HepG2 (cell line): ENCODE data around the gene LDLRAD4. TPM values are rescaled to one million over a fixed set of nuclear protein-coding genes. Genes with fewer than 3 reads are reported as not detected.

ENCODE experiments used
- CBX2 ChIP-seq, 2 experiments: fragments of 200-600 bp in 1 of 2; sonication (generic); formaldehyde crosslinking in 1 of 2; IDR thresholded peaks; 2 replicates each; pipeline versions ENCODE4 v1.7.0 to v1.8.1; 2018 to 2022; ENCODE audit warnings: low read depth in 2 of 2, low read length in 1 of 2, mild to moderate bottlenecking in 1 of 2, missing genetic modification reagents in 1 of 2
- CENPT ChIP-seq: sonication (generic); formaldehyde crosslinking; IDR thresholded peaks from 2 replicates; pipeline ENCODE4 v1.8.0; 2022; ENCODE audit warnings: low read depth, mild to moderate bottlenecking, moderate library complexity, missing genetic modification reagents
- CREB3 ChIP-seq: sonication (generic); formaldehyde crosslinking; IDR thresholded peaks from 2 replicates; pipeline ENCODE4 v1.5.0; 2020; ENCODE audit warnings: missing genetic modification reagents
- KLF6 ChIP-seq: IDR thresholded peaks from 2 replicates; pipeline ENCODE4 v1.8.0; 2016; ENCODE audit warnings: missing biosample characterization, missing genetic modification reagents
- MNT ChIP-seq: fragments of 450-650 bp; IDR thresholded peaks from 2 replicates; pipeline ENCODE4 v1.6.1; 2016
- NFKBIZ ChIP-seq: IDR thresholded peaks from 2 replicates; pipeline ENCODE4 v1.6.1; 2018; ENCODE audit warnings: missing genetic modification reagents, missing compliant biosample characterization
- PRPF4 ChIP-seq: fragments of 200-400 bp; formaldehyde crosslinking; IDR thresholded peaks from 2 replicates; pipeline ENCODE4 v1.6.1; 2016; ENCODE audit warnings: low read length, low read depth; ENCODE audit not compliant: poor library complexity, severe bottlenecking
- REST ChIP-seq, 2 experiments: IDR thresholded peaks; 2 replicates each; pipeline ENCODE4 v1.6.1; 2011 to 2012; ENCODE audit warnings: low read length in 2 of 2, borderline replicate concordance in 1 of 2, low read depth in 1 of 2, mild to moderate bottlenecking in 1 of 2, moderate library complexity in 1 of 2
- SOX13 ChIP-seq, 3 experiments: fragments of 450-650 bp in 1 of 3; sonication (generic) in 1 of 3; formaldehyde crosslinking in 1 of 3; IDR thresholded peaks in 2 of 3; conservative IDR thresholded peaks in 1 of 3; 2 replicates each; pipeline versions ENCODE4 v1.5.0 to v1.6.1; 2016 to 2020; ENCODE audit warnings: antibody characterized with exemption in 1 of 3, mild to moderate bottlenecking in 1 of 3, missing compliant biosample characterization in 1 of 3, missing genetic modification reagents in 1 of 3, moderate library complexity in 1 of 3
- SSRP1 ChIP-seq: IDR thresholded peaks from 2 replicates; pipeline ENCODE4 v1.6.1; 2016; ENCODE audit warnings: control low read depth
- TAF15 ChIP-seq: fragments of 200-400 bp; formaldehyde crosslinking; IDR thresholded peaks from one replicate; pipeline ENCODE4 v1.6.1; 2018; ENCODE audit warnings: mild to moderate bottlenecking, low read depth, low read length; ENCODE audit not compliant: poor library complexity, severe bottlenecking
- THAP9 ChIP-seq: sonication (generic); formaldehyde crosslinking; IDR thresholded peaks from 2 replicates; pipeline ENCODE4; 2020; ENCODE audit warnings: missing genetic modification reagents, mild to moderate bottlenecking, borderline replicate concordance
- ZNF121 ChIP-seq: sonication (generic); formaldehyde crosslinking; IDR thresholded peaks from 2 replicates; pipeline ENCODE4 v1.5.0; 2020; ENCODE audit warnings: mild to moderate bottlenecking, missing genetic modification reagents
- ZNF33B ChIP-seq: sonication (generic); formaldehyde crosslinking; IDR thresholded peaks from 2 replicates; pipeline ENCODE4 v1.5.1; 2020; ENCODE audit warnings: mild to moderate bottlenecking, missing genetic modification reagents
- ZNF503 ChIP-seq: sonication (generic); formaldehyde crosslinking; IDR thresholded peaks from 2 replicates; pipeline ENCODE4 v1.4.0; 2020; ENCODE audit warnings: missing genetic modification reagents
- ZNF572 ChIP-seq: sonication (generic); formaldehyde crosslinking; IDR thresholded peaks from 2 replicates; pipeline ENCODE4 v1.5.1; 2020; ENCODE audit warnings: mild to moderate bottlenecking, missing genetic modification reagents
- ZNF598 ChIP-seq: sonication (generic); formaldehyde crosslinking; IDR thresholded peaks from 2 replicates; pipeline ENCODE4 v1.5.1; 2020; ENCODE audit warnings: mild to moderate bottlenecking, missing genetic modification reagents, borderline replicate concordance
- ZSCAN12 ChIP-seq: sonication (generic); formaldehyde crosslinking; IDR thresholded peaks from 2 replicates; pipeline ENCODE4 v1.9.0; 2021; ENCODE audit warnings: mild to moderate bottlenecking, missing genetic modification reagents
- polyA plus RNA-seq, 8 experiments: library from polyadenylated mRNA; depleted of rRNA in 3 of 8; stranded (reverse) in 7 of 8; unstranded in 1 of 8; fragments of >200 nt; fragmentation: Illumina TruSeq in 4 of 8; extraction: Trizol in 4 of 8; gene quantifications; 2 replicates each; pipeline versions ENCODE4 v1.2.1 to v1.2.3, GENCODE V29; 2011 to 2016; ENCODE audit warnings: low read depth in 4 of 8, missing spikeins in 1 of 8, mixed read lengths in 1 of 8; ENCODE audit not compliant: insufficient read depth in 1 of 8
- total RNA-seq, 5 experiments: library from RNA; depleted of rRNA; stranded (reverse); fragments of >200 nt; fragmentation: Illumina TruSeq; extraction: Trizol; gene quantifications; 2 replicates each; pipeline ENCODE4 v1.2.3, GENCODE V29; 2016; ENCODE audit warnings: low read depth in 1 of 5

LDLRAD4 gene
- total and polyA plus RNA-seq, 2 of the 13 experiments (the other 11 are each of a cell fraction or from before 2014, with no cell fraction given), result 13.6 to 20.9 TPM

- no peak for TF ChIP-seq REST (IDR thresholded peaks at IDR 0.05; ENCODE audit: borderline replicate concordance in 1 of 2, low read depth in 1 of 2, low read length in 2 of 2)
- TF ChIP-seq SSRP1 (CRISPR knock-in tag), result no peak
- TF ChIP-seq ZNF121 (CRISPR knock-in tag), result no peak
- TF ChIP-seq ZNF33B (CRISPR knock-in tag), result no peak
- TF ChIP-seq PRPF4, result no peak
- no peak for TF ChIP-seq ZNF598 (CRISPR knock-in tag)
- TF ChIP-seq SOX13 (IDR thresholded peaks at IDR 0.05), result no peak
- TF ChIP-seq SOX13 (CRISPR knock-in tag; conservative IDR thresholded peaks at IDR 0.05 in 1 of 2, IDR thresholded peaks at IDR 0.05 in 1 of 2), result peak in 1 of 2 experiments; percentile 81; a peak in 2 of 4 replicates
- no peak for TF ChIP-seq CBX2 (IDR thresholded peaks at IDR 0.05; ENCODE audit: low read depth, low read length)
- no peak for TF ChIP-seq CBX2 (CRISPR knock-in tag; IDR thresholded peaks at IDR 0.05; ENCODE audit: low read depth)
- TF ChIP-seq TAF15, result no peak
- no peak for TF ChIP-seq CREB3
- TF ChIP-seq CENPT (CRISPR knock-in tag), result no peak
- no peak for TF ChIP-seq THAP9 (CRISPR knock-in tag)
- TF ChIP-seq ZNF503 (CRISPR knock-in tag), result peak; percentile 69; the same call in 1 of the 2 replicates
- TF ChIP-seq KLF6, result no peak
- no peak for TF ChIP-seq MNT
- no peak for TF ChIP-seq ZNF572
- no peak for TF ChIP-seq NFKBIZ (CRISPR knock-in tag)
- TF ChIP-seq ZSCAN12 (CRISPR knock-in tag), result no peak
Observed at GRCh38 chr18:13338318-13338717, 119.8 kb downstream of the LDLRAD4 start (continued).
